NCI-H748 treated with DMSO at 0.1 percent for 48 hours (cell line): Measurements from ENCODE around the gene DLL4.
"Not testable (repeated sequence)": the region's sequence is repeated elsewhere in the genome, so short reads cannot be mapped to it uniquely, and the experiment has no call there.

Experiments used
- DNase-seq: peaks from one replicate; lab custom pipeline; 2025; lab: John Stamatoyannopoulos, UW

Gene DLL4

DNA sequence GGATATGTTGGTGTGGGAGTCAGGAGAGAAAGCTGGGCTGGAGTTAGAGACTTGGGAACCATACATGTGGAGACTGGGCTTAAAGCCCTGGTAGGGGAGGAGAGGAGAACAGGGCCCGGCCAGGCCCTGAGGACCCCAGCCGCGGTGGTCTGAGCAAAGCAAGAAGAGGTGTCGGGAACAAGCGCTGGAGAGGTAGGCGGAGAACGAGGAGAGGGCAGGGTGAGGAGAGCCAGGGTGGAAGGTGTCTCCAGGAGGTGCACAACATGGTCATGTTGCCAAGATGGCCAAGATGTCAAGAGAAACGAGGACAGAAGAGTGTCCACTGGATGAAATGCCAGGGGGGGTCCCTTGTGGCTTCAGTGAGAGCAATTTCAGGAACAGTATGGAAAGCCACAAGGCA, 29.6 kb downstream of the DLL4 start:
- DNase-seq: no peak

DNA sequence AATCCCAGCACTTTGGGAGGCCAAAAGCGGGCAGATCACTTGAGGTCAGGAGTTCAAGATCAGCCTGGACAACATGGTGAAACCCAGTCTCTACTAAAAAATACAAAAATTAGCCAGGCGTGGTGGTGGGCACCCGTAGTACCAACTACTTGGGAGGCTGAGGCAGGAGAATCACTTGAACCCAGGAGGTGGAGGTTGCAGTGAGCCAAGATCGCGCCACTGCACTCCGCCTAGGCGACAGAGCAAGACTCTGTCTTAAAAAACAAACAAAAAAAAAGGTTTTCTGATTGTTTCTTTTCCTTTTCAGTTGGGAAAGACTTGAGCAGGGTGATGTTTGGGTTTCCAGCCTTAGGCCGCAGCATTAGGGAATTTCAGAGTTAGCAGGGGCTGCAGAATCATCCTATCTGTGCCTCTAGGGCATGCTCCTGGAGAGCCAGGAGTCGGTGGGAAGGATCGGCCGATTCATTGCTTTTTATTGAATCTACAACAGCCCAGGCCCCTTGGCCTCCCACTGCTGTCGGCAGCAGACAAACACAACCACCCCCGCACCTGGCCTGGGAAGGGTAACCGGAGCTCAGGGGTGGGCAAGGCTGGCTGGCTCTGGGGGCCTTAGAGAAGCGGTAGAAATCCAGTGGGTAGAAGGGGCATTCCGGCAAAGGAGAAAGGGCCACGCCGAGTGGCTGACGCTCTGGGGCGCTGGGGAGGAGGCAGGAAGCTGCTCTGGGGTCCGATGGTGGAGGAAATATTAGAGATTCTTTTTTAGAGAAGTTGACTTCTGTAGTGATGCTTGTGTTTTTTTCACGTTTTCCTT, 30.4 kb downstream of the DLL4 start:
- no peak for DNase-seq

DNA sequence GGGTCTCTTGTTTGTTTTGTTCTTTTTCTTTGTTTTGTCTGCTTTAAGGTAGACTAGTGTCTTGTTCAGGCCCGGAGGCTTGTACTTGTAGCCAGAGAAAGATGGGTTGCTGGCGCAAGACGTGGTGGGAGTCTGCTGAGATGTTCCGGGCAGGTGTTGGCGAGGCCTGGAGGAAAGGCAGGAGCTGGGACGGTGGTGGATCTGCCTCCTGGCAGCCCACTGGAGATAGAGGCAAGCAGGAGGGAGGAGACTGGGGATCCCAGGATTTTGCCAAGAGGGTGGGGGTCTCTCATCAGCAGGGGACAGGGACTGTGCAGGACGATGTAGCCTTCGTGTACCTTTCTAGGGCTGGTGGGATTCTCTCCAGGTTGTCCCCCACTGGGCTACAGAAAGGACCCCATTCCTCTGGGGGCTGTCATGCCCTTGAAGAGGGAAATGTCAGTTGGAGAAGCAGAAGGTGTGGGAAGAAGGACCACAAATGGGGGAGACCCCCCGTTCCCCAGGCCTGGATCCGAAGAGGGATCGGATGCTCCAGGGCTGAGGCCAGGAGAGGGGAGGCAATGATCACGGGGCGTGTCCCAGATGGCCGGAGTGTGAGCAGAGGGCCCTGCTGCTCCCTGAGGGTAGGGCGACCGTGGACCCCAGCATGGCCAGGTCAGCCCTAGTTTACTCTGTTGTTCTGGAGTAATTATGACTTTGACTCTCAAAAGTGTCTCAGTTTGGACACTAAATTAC, 31.2 kb downstream of the DLL4 start:
- DNase-seq: no peak

DNA sequence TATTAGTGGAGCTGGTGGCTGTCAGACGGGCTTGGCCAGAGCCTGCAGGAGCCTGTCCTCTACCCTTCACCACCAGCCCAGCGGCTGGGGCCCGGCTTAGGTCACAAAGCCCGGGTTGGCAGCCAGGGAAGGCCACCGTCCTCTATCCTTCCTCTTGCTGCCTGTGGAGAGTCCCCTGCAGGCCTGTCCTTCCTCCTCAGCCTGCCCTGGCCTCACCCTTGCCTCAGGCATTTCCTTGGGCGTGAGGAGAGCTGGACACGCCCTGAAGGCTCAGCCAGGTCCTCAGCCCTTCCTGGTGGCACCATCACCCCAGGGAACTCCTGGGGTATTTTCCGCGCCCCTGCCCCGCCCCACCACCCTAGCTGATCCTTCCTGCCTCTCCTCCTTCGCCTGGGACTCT, 31.8 kb downstream of the DLL4 start:
- no peak for DNase-seq

DNA sequence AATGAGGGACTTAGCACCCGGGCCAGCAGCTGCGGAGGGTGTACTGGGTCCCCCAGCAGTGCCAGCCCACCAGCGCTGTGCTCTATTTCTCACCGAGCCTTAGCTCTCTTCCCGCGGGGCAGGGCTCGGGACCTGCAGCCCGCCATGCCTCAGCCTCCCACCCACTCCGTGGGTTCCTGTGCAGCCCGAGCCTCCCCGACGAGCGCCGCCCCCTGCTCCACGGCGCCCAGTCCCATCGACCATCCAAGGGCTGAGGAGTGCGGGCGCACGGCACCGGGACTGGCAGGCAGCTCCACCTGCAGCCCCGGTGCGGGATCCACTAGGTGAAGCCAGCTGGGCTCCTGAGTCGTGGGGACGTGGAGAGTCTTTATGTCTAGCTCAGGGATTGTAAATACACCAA, 32.6 kb downstream of the DLL4 start:
- not testable (repeated sequence) for DNase-seq

DNA sequence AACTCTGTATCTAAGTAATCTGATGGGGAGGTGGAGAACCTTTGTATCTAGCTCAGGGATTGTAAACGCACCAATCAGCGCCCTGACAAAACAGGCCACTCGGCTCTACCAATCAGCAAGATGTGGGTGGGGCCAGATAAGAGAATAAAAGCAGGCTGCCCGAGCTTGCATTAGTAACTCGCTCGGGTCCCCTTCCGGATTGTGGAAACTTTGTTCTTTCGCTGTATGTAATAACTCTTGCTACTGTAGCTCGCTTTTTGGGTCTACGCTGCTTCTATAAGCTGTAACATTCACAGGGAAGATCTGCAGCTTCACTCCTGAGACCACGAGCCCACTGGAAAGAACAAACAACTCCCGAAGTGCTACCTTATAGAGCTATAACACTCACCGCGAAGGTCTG, 33.2 kb downstream of the DLL4 start:
- DNase-seq: not testable (repeated sequence)

DNA sequence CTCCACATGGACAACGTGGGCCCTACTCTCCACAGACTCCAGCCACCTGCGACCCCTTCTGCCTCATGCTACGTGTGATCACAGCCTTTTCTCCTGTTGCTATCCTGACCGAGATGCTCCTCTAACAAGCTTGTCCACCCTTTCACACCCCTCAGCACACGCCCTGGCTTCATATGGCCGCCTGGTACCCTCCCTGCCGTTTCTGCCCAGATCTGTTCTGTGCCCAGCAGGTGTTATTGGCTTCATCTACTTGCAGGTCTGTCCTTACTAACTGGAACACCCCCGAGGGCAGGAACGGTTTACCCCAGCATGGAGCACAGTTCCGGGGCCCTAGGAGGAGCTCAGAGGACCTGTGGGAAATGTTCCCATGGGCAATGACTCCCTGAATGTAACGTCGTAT, 34.1 kb downstream of the DLL4 start:
- no peak for DNase-seq

DNA sequence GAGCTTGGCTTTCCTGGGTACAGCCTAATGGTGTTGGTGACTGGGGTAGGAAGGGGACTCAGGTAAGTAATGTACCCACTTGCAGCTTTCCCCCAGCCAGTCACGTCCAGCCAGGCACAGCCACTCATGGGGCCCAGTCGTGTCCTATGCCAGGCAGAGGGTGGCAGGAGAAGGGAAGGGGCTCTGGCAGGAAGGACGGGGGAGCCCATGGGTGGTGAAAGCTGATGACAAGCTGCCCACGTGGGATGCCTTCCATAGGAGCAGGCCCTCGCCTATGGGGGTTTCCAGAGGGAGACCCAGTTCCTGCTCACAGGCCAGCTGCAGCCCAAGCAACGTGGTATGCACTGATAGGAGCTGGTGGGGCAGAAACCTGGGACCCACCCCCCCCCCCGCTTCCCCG, 34.9 kb downstream of the DLL4 start:
- no peak for DNase-seq

DNA sequence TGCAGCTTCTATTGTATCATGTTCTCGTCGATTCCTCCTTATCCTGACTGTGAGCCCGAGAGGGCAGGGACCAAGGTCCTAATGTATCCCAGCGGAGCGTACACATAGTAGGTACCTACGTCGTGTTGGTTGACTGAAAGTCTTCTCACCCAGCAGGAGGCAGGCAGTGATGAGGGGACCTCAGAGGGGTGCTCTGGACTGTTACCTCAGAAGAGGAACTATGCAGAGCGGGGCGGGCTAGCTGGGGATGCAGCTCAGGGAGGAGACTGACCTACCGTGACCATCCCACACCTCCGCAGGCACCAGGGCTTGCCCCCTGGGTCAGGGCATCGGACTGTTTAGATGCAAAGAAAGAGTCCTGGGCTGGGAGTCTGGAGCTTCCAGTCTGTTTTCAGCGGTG, 35.5 kb downstream of the DLL4 start:
- DNase-seq: no peak

DNA sequence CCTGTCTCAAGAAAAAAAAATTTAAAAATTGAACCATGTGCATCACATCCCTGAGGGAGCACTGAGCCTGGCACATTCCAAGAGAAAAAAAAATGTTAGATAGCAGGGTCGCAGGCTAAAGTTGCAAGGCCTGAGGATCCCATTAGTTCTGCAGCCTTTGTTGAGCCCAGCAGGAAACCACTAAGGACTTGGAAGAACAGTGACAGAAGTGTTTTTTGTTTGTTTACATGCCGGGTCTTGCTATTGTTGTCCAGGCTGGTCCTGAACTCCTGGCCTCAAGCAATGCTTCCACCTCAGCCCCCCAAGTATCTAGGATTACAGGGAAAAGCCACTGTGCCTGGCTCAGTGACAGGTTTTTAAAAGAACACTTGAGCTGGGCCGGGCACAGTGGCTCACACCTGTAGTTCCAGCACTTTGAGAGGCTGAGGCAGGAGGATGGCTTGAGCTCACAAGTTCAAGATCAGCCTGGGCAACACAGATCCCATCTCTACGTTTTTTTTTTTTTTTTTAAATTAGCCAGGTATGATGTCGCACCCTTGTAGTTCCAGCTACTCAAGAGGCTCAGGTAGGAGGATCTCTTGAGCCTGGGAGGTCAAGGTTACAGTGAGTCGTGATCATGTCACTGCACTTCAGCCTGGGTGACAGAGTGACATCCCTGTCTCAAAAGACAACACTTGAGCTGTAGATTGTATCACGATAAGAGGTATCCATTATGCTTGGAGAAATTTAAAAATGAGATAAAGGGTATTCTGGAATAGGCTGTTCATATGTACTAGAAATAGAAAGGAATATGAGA, 39.3 kb downstream of the DLL4 start:
- DNase-seq: no peak

DNA sequence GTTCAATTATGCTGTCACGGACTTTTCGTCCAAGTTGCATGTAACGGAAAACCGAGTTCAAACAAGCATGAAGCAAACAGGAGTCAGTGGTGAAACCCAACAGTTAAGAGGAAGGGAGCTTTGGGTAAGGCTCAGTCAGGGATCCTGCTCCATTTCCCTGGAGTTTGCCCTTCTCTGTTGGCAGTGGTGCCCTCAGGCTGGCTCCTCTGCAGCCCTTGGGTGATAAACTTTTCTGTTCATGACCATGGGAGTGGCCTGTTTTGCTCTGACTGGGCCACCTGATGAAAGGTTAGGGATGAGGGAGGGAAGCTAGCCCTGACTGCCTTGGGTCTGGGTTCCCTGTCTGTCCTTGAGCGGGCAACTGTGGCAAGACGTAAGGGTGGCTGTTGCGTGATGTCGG, 40.2 kb downstream of the DLL4 start:
- DNase-seq: no peak

DNA sequence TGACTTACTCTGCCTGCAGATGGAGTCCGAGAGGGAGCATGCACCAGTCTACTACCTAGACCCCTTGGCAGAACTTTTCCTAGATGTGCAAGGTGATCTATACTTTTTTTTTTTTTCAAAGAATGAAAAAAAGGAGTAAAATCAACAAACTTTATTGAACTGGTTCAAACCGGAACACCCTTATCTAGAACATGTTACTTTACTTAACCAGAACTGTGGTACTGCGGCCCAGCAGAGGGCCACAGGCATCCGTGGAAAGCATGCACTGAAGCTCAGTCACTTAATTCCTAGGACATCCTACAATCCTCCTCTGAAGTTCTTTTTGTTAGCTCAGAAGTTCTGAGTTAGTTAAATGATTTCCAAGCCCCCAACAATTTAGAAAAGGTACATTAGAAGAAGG, 45.7 kb downstream of the DLL4 start:
- DNase-seq: no peak

DNA sequence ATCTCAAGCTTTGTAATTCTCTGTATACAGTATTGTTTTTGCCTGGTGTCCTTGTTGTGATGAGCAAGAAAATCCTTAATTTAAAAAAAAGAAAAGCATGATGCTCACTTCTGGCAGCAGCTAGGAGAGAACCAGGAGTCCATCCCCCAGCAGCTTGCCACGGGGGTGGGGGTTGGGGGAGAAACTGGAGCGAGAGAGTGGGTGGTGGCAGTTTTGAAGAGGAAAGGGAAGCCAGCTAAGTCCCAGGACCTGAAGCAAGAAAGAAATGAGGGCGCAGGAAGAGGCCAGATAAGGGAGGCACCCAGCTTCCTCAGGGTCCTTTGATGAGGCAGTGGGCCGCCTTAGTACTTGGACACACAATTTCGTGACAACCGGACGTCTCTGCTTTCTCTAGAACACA, 47.7 kb downstream of the DLL4 start:
- no peak for DNase-seq

DNA sequence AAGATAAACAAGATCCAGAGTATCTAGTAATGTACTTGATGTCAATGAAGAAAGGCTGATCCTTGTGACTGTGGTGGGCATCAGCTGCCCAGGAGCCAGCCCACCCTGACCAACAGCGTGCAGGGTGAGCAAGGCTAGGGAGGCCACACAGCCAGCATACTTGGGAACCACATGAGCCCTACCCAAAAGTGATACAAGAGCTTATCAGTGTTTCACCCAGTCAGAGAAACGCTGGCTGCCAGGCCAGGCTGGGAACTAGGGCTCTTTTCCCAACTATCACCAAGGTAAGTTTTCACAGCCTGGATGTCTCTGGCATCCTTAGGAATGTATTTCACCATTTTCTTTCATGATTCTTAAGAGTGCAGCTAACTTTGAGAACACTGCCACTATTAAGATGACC, 49.0 kb downstream of the DLL4 start:
- DNase-seq: no peak

DNA sequence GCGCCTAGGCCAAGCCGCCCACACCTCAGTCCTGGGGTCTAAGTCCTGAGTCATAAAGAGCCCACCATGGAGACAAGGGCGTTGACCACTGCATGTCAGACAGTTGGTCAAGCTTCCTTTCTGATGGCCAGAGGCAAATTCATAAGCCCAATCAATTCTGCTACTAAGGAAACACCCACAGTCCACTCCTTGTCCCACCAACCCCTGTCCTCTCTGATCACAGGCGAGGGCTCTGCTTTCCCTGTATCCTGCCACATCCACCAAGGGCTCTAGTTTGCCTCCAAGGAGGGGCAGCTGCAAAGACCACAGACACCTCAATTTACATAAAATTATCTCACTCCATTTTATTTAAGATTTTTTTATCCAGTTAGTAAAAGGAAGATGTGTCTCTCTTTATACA, 49.4 kb downstream of the DLL4 start:
- no peak for DNase-seq

DNA sequence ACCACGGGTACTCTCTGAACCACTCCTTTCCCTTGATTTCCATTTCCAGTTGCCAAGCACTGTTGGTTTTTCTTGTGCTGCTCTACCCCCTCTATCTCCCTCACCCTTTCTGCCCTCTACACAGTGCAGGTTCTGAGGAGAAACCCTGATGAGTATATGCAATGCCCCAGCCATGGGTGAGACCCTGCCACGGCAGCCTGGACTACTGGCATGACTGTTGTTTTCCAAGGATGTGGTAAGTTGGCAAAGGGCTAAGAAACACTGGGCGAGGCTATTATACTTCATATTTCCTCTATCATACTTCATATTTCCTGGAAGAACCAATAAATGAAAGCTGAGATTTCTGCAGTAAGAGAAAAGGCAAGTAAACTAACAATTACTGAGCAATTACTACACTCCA, 52.0 kb downstream of the DLL4 start:
- no peak for DNase-seq

DNA sequence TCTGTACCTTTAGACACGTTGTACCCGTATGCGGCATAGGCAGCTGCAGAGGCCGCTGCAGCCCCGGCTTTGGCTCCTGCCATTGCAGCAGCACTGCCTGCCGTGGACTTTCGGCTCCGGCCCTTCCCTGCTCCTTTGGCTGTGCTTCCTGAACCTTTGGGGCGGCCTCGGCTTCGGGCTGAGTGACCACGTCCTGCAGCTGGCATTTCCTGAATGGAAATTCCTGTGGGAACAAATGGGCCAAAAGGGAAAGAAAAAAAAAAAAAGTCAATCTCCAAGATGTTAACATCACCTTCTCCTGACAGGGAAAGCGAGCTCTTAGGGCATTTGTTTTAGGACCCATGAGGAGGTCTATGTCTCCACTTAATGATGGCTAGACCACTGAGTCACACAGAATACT, 53.7 kb downstream of the DLL4 start:
- no peak for DNase-seq

DNA sequence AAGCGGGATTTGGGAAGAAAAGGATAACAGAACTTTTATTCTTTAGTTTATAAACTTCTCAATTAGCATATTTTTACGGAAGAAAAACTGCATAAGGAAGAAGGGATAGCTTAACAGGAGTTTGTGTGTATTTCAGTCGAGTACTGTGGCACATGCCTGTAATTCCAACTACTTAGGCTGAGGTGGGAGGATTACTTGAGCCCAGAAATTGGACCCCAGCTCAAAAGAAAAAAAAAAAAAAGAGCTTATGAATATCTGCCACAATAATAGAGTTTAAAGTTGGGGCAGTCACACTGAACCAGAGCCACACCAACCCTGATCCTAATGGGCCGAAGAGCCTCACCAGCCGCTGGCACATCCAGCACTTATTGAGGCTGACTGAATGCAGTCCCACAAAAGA, 55.3 kb downstream of the DLL4 start:
- DNase-seq: no peak

DNA sequence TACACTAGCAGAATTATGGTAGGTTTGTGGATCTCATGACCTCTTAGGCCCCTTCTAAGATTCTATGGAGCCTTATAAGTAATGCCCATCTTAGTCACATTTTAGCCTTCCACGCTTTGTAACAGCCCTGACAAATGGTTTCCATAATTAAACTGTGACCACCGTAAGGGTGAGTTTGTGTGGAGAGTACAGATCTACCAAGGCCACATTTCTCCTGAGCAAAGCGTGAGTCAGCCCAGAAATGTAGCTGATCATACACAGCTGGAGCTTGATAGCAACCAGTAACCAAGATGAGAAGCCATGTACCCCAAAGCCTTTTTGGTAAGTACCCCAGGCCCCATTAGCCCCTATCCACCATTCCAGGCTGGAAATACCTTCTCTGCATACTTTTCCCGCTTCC, 55.8 kb downstream of the DLL4 start:
- no peak for DNase-seq

DNA sequence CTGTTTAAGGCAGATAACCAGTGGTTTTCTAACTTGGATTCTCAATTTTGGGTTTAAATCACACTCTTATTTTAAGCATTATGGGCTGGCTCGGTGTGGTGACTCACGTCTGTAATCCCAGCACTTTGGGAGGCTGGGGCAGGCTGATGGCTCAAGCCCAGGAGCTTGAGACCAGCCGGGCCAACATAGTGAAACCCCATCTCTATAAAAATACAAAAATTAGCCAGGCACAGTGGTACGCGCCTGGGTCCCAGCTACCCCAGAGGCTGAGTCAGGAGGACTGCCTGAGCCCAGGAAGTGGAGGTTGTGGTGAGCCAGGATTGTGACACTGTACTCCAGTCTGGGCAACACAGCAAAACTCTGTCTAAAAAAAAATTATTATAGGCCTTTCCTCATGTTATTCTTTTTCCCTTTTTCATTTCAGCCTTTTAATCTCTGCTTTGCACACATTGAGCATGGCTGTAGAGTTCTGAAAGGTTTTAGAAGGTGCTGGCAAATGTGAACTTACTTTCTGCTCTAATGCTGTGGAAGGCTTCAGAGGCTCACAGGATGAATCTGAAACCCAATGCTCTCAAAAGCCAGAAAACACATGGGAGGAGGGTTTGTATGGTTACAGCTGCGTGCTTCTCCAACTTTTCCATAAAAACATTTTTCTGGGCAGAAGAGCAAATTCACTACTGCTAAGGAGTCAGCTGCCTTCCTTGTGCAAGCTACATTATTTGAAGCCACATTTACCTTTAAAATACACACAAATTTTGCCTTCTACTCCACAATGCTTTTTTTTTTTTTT, 56.6 kb downstream of the DLL4 start:
- DNase-seq: no peak

DNA sequence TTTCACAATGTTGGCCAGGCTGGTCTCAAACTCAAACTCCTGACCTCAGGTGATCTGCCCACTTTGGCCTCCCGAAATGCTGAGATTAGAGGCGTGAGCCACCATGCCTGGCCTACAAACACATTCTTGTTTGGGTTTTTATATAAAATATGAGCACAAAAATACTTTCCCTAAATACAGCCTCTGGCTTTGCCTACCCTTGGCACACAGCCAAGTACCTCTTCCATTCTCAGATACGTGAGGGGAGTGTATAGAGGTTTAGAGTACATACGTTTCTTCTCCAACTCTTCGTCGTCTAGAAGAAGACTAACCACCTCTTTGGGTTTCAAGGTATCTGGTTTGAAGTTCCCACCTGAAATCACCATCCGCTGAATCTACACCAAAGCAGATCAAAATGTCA, 57.7 kb downstream of the DLL4 start:
- no peak for DNase-seq

DNA sequence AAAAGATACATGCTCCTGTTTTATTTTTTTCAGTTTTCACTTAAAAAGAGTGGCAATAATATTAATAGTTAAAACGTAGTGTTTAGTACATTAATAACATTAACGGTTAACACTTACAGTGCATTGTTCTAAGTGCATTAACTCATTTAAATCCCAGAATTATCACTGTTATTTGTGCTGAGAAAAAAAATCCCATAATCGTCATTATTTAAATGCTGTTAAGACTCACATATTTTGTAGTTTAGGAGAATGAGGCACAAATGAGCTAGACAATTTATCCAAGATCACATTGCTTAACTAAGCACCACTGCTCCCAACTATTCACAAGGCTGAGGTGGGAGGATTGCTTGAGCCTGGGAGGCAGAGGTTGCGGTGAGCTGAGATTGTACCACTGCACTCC, 59.0 kb downstream of the DLL4 start:
- DNase-seq: no peak
